HEK293T (cell line): Measurements from ENCODE around the gene DCDC1.

Experiments used
- CTCF ChIA-PET: fragments of 350-600 bp; formaldehyde crosslinking; extraction: SDS; loops from one replicate; lab custom pipeline; 2021; ENCODE audit warnings: antibody characterized with exemption, inconsistent platforms; lab: Yijun Ruan, JAX
- POLR2A ChIA-PET: fragments of 350-600 bp; formaldehyde crosslinking; extraction: SDS; loops from one replicate; lab custom pipeline; 2020; ENCODE audit warnings: antibody characterized with exemption, inconsistent platforms; lab: Yijun Ruan, JAX
- DNase-seq: peaks from one replicate; pipeline ENCODE4 v3.0.0; 2012; ENCODE audit warnings: mixed read lengths; ENCODE audit errors: extremely low spot score
- ARNT ChIP-seq: fragments of 450-650 bp; IDR thresholded peaks from 2 replicates; pipeline ENCODE4 v1.6.1; 2017; ENCODE audit warnings: mild to moderate bottlenecking
- BHLHE40 ChIP-seq: fragments of 450-650 bp; IDR thresholded peaks from 2 replicates; pipeline ENCODE4 v1.6.1; 2016; ENCODE audit warnings: mild to moderate bottlenecking, moderate library complexity, borderline replicate concordance
- CTBP1 ChIP-seq: fragments of 450-650 bp; IDR thresholded peaks from 2 replicates; pipeline ENCODE4 v1.6.1; 2016; ENCODE audit warnings: borderline replicate concordance
- ELF4 ChIP-seq: fragments of 450-650 bp; IDR thresholded peaks from 2 replicates; pipeline ENCODE4 v1.6.1; 2017; ENCODE audit warnings: antibody characterized with exemption
- FOXA1 ChIP-seq: fragments of 450-650 bp; IDR thresholded peaks from 2 replicates; pipeline ENCODE4 v1.6.1; 2016; ENCODE audit warnings: mild to moderate bottlenecking
- FOXK2 ChIP-seq: fragments of 450-650 bp; IDR thresholded peaks from 2 replicates; pipeline ENCODE4 v1.6.1; 2016; ENCODE audit warnings: mild to moderate bottlenecking
- FOXM1 ChIP-seq: fragments of 450-650 bp; IDR thresholded peaks from 2 replicates; pipeline ENCODE4 v1.6.1; 2017; ENCODE audit warnings: mild to moderate bottlenecking, borderline replicate concordance
- HDGF ChIP-seq: fragments of 450-650 bp; IDR thresholded peaks from 2 replicates; pipeline ENCODE4 v1.6.1; 2017; ENCODE audit warnings: antibody characterized with exemption, borderline replicate concordance
- L3MBTL2 ChIP-seq: fragments of 450-650 bp; conservative IDR thresholded peaks from 2 replicates; pipeline ENCODE4 v1.6.1; 2016; ENCODE audit warnings: mild to moderate bottlenecking
- LEF1 ChIP-seq: fragments of 450-650 bp; IDR thresholded peaks from 2 replicates; pipeline ENCODE4 v1.6.1; 2017; ENCODE audit warnings: mild to moderate bottlenecking, borderline replicate concordance
- NFRKB ChIP-seq: fragments of 450-650 bp; IDR thresholded peaks from 2 replicates; pipeline ENCODE4 v1.6.1; 2016; ENCODE audit warnings: mild to moderate bottlenecking, moderate library complexity
- SP1 ChIP-seq: fragments of 450-650 bp; IDR thresholded peaks from 2 replicates; pipeline ENCODE4 v1.6.1; 2017
- SUZ12 ChIP-seq: fragments of 450-650 bp; IDR thresholded peaks from 2 replicates; pipeline ENCODE4 v1.6.1; 2016; ENCODE audit warnings: mild to moderate bottlenecking
- TARDBP ChIP-seq: fragments of 450-650 bp; IDR thresholded peaks from 2 replicates; pipeline ENCODE4 v1.6.1; 2016
- ZNF384 ChIP-seq: fragments of 450-650 bp; IDR thresholded peaks from 2 replicates; pipeline ENCODE4 v1.6.1; 2016
- TF ChIP-seq, protein P1 (sequence below): fragments of 450-650 bp; IDR thresholded peaks from 2 replicates; pipeline ENCODE4 v1.6.1; 2016

Gene DCDC1

DNA sequence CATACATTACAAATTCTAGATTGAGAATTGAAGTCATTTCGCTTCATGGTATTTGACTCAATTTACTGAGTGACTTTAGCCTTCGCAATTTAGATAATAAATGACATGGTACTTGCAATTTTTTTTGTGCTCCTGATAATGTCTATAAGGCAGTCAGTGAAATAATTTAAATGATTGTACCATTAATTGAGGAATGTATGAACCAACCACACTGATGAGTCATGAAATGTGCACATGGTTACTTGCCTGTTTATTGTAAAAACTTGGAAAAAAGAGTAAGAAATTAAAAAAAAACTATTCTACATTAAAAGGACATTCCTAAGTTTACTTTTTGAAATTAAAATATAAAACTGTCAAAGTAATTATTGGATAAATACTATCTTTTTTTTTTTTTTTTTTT is 43.4 kb upstream of the DCDC1 start:
- POLR2A ChIA-PET: no interaction called here
- no peak for DNase-seq
- TF ChIP-seq FOXK2 (no peak), BHLHE40 (no peak), NFRKB (no peak), ELF4 (no peak), HDGF (no peak), TARDBP (no peak), ZNF384 (no peak), FOXM1 (no peak), LEF1 (no peak), CTBP1 (no peak), L3MBTL2 (no peak), FOXA1 (no peak), ARNT (no peak), SUZ12 (no peak)
- TF ChIP-seq, protein P1, sequence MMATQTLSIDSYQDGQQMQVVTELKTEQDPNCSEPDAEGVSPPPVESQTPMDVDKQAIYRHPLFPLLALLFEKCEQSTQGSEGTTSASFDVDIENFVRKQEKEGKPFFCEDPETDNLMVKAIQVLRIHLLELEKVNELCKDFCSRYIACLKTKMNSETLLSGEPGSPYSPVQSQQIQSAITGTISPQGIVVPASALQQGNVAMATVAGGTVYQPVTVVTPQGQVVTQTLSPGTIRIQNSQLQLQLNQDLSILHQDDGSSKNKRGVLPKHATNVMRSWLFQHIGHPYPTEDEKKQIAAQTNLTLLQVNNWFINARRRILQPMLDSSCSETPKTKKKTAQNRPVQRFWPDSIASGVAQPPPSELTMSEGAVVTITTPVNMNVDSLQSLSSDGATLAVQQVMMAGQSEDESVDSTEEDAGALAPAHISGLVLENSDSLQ: no peak
- CTCF ChIA-PET: no interaction called here

DNA sequence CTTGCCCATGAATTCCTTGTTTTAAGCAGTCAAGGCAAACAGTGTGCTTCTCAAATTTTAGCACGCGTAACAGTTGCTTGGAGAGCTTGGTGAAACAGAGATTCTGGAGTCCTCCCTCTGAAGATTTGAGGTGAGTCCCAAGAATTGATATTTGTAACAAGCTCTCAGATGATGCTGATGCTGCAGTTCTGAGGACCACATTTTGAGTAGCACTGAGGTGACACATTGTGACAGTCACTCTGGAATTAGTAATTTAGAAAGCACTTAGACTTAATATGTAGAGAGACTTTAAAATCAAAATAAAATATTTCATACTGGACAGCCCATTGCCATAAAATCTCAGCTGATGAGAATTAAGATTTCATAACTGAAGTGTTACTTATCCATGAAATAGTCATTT is 38.7 kb upstream of the DCDC1 start:
- POLR2A ChIA-PET: no interaction called here
- DNase-seq: no peak

DNA sequence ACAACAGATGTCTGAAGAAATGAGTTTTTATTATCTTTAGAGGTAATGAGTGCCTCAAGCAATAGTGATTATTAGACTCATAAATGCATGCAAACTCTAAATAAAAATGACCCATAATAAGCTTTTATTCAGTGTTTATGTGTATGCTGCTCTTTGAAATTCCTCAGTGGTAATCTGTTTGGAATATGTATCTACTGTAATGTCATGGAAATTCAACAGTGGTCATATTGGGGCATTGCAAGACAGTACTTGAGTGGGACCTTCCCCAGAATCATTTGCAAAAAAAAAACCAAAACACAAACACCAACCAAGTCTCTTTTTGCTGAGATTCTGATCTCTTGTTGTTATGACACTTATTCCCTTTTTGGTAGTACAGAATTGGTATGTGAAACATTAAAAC is 35.1 kb upstream of the DCDC1 start:
- CTCF ChIA-PET: no interaction called here
- POLR2A ChIA-PET: no interaction called here
- no peak for DNase-seq
- no peak for TF ChIP-seq ARNT
- no peak for TF ChIP-seq NFRKB
- TF ChIP-seq FOXA1: no peak
- no peak for TF ChIP-seq FOXM1

More for the DNA sequence above, 38.7 kb upstream of the DCDC1 start:
- no peak for TF ChIP-seq CTBP1
- TF ChIP-seq BHLHE40: no peak
- TF ChIP-seq ARNT: no peak
- TF ChIP-seq L3MBTL2: no peak
- TF ChIP-seq NFRKB: no peak
- no peak for TF ChIP-seq SP1
- TF ChIP-seq, protein P1: no peak
- TF ChIP-seq ZNF384: no peak
- TF ChIP-seq ELF4: no peak
- TF ChIP-seq FOXK2: no peak
- TF ChIP-seq FOXA1: no peak
- no peak for TF ChIP-seq FOXM1
- TF ChIP-seq LEF1: no peak
- no peak for TF ChIP-seq TARDBP
- TF ChIP-seq HDGF: no peak
- TF ChIP-seq SUZ12: no peak
- CTCF ChIA-PET: no interaction called here

DNA sequence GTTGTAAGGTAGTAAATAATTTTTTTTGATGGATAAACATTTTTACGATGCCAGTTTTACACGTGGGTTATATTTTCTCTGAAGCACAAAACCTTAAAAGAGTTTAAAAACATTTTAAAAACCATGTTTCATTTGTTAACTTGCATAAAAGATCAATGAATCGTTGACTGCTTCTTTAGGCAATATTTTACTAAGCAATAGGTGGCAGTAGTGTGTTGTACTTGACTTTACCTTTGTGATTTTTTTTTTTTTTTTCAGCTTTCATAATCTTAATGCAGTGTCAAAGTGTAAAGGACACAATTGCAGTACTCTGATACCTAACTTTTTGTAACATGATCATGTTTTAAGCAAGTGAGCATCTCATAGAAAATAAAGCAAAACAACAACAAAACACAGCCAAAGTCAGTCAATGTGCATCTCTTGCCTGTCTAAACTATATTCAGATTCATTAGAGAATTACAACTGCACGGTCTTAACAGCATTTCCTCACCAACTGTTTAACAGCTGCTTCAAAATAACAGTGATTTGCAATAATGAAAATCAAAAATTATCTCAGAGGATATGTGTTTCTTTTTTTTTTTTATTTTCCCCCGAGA is 27.8 kb upstream of the DCDC1 start:
- TF ChIP-seq ZNF384: peak; percentile 99
- TF ChIP-seq TARDBP: no peak
- TF ChIP-seq CTBP1: no peak
- no peak for TF ChIP-seq ARNT
- no peak for TF ChIP-seq SUZ12
- DNase-seq: peak; percentile 14
- ChIA-PET CTCF (interaction anchor here (0.6 to 1.4 kb wide), 2 partner anchors 473 to 542 kb away, joined by 4 read pairs; no protein-coding TSS in a partner anchor), POLR2A (no interaction called here)

DNA sequence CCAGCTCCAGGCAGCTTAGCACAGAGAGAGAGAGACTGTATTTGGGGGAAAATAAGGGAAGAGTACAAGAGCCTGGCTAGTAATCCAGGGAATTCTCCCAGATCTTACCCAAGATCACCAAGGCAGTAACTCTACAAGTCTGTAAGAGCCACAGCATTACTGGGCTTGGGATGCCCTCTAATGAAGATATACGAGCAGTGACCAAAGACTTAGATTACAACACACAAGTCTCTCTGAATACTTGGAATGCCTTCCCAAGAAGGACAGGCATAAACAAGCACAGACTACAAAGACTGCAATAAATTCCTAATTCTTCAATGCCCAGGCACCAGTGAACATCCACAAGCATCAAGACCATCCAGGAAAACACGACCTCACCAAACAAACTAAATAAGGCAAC is 17.8 kb upstream of the DCDC1 start:
- POLR2A ChIA-PET: no interaction called here

DNA sequence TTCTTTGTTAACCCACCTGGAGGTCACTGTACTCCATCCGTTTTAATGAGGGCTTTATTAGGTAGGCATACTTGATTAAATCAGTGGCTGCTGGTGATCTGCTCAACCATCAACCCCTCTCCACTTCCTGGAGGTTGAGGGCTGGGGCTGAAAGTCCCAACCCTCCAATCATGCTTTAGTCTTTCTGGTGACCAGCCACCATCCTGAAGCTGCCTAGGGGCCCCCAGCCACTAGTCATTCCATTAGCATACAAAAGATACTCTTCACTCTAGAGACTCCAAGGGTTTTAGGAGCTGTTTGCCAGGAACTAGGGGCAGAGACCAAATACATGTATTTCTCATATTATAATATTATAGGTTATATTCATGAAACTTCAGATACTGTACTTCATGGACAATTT is 13.6 kb upstream of the DCDC1 start:
- CTCF ChIA-PET: no interaction called here
- TF ChIP-seq ELF4 (no peak), LEF1 (no peak), TARDBP (no peak), SUZ12 (no peak), FOXK2 (no peak), L3MBTL2 (no peak), FOXA1 (no peak), ARNT (no peak), SP1 (no peak), CTBP1 (no peak), NFRKB (no peak), ZNF384 (no peak), BHLHE40 (no peak), HDGF (no peak), FOXM1 (no peak)
- TF ChIP-seq, protein P1: no peak
- POLR2A ChIA-PET: no interaction called here
- no peak for DNase-seq

More for the DNA sequence above, 17.8 kb upstream of the DCDC1 start:
- TF ChIP-seq NFRKB: no peak
- TF ChIP-seq TARDBP: no peak
- TF ChIP-seq, protein P1: no peak
- DNase-seq: no peak
- CTCF ChIA-PET: no interaction called here
